A549 (cell line): ENCODE data around the gene EEFSEC. TPM values are rescaled to one million over a fixed set of nuclear protein-coding genes. Genes with fewer than 3 reads are reported as not detected.

ENCODE experiments used
- ATAC-seq, 2 experiments: fragments of 200-7000 bp in 1 of 2; fragments of >200 bp in 1 of 2; cut with Nextera tagmentation in 1 of 2; cut with Tn5 transposase in 1 of 2; 3 replicates each; pipeline versions ENCODE4 v1.8.0 to v1.9.1; 2018 to 2020; ENCODE audit warnings: mild to moderate bottlenecking in 1 of 2, moderate library complexity in 1 of 2
- CTCF ChIA-PET: fragments of 300-600 bp; sonication (Branson Sonifier 250); formaldehyde crosslinking; extraction: SDS; loops from one replicate; lab custom pipeline; 2021; ENCODE audit warnings: antibody characterized with exemption, inconsistent platforms; lab: Yijun Ruan, JAX
- POLR2A ChIA-PET: fragments of 350-600 bp; formaldehyde crosslinking; extraction: SDS; loops from one replicate; lab custom pipeline; 2021; ENCODE audit warnings: antibody characterized with exemption, inconsistent platforms; lab: Yijun Ruan, JAX
- DNase-seq, 2 experiments: peaks; one replicate each; pipeline versions ENCODE4 v3.0.0 to v3.0.0-alpha.2; 2011 to 2016; ENCODE audit warnings: low read depth in 1 of 2, low spot score in 1 of 2
- FAIRE-seq: peaks from 2 replicates; lab custom pipeline; 2011; peaks lifted over from hg19 to GRCh38; lab: Jason Lieb, UNC
- H3K27ac ChIP-seq, 2 experiments: fragments of >200 bp; sonication (Bioruptor Twin); formaldehyde crosslinking; 3 replicates each; pipeline ENCODE4 v1.5.1; 2016 to 2017
- H3K4me1 ChIP-seq: fragments of >200 bp; sonication (Bioruptor Twin); formaldehyde crosslinking; 3 replicates; pipeline ENCODE4 v1.6.1; 2016
- H3K4me2 ChIP-seq: fragments of >200 bp; sonication (Bioruptor Twin); formaldehyde crosslinking; 3 replicates; pipeline ENCODE4 v1.6.1; 2016
- H3K4me3 ChIP-seq: fragments of >200 bp; sonication (Bioruptor Twin); formaldehyde crosslinking; 3 replicates; pipeline ENCODE4 v1.5.1; 2016
- H3K9me3 ChIP-seq: fragments of >200 bp; sonication (Bioruptor Twin); formaldehyde crosslinking; 3 replicates; pipeline ENCODE4 v1.6.1; 2016
- CBX2 ChIP-seq: fragments of 200-600 bp; sonication (generic); IDR thresholded peaks from 2 replicates; pipeline ENCODE4 v1.6.1; 2016; ENCODE audit warnings: low read depth, mild to moderate bottlenecking, borderline replicate concordance
- CHD4 ChIP-seq: fragments of 200-600 bp; sonication (generic); IDR thresholded peaks from 2 replicates; pipeline ENCODE4 v1.6.1; 2016; ENCODE audit warnings: antibody characterized with exemption, mild to moderate bottlenecking, borderline replicate concordance
- EHF ChIP-seq: fragments of 250-450 bp; sonication (Bioruptor Pico); IDR thresholded peaks from 2 replicates; pipeline ENCODE4 v1.5.0; 2020; ENCODE audit warnings: mild to moderate bottlenecking
- EP300 ChIP-seq, 2 experiments: fragments of >200 bp; sonication (Bioruptor Twin); formaldehyde crosslinking; IDR thresholded peaks; 2 replicates in 1 of 2; 3 replicates in 1 of 2; pipeline ENCODE4 v1.6.1; 2016 to 2017
- FOSL2 ChIP-seq, 2 experiments: fragments of 450-650 bp in 1 of 2; fragments of >200 bp in 1 of 2; sonication (Bioruptor Twin) in 1 of 2; formaldehyde crosslinking; IDR thresholded peaks; 2 replicates each; pipeline versions ENCODE4 v1.5.0 to v1.6.1; 2016 to 2020; ENCODE audit warnings: mild to moderate bottlenecking in 1 of 2, moderate library complexity in 1 of 2
- FOXS1 ChIP-seq: fragments of 250-450 bp; sonication (Bioruptor Pico); IDR thresholded peaks from 2 replicates; pipeline ENCODE4 v1.5.0; 2020; ENCODE audit warnings: mild to moderate bottlenecking, moderate library complexity
- HOXB13 ChIP-seq: fragments of 250-450 bp; sonication (Bioruptor Pico); IDR thresholded peaks from 2 replicates; pipeline ENCODE4 v1.5.0; 2020; ENCODE audit warnings: low read depth, mild to moderate bottlenecking, moderate library complexity
- HOXB5 ChIP-seq: fragments of 250-450 bp; sonication (Bioruptor Pico); IDR thresholded peaks from 2 replicates; pipeline ENCODE4 v1.5.0; 2020; ENCODE audit warnings: mild to moderate bottlenecking, moderate library complexity
- JUN ChIP-seq, 2 experiments: fragments of >200 bp; sonication (Bioruptor Twin); formaldehyde crosslinking; IDR thresholded peaks; 2 replicates in 1 of 2; 3 replicates in 1 of 2; pipeline ENCODE4 v1.6.1; 2016 to 2017
- JUNB ChIP-seq: fragments of >200 bp; sonication (Bioruptor Twin); formaldehyde crosslinking; IDR thresholded peaks from 2 replicates; pipeline ENCODE4 v1.6.1; 2016
- KDM1A ChIP-seq: fragments of 200-600 bp; sonication (generic); IDR thresholded peaks from 2 replicates; pipeline ENCODE4 v1.6.1; 2016; ENCODE audit warnings: low read depth, mild to moderate bottlenecking
- KDM5A ChIP-seq: fragments of 200-600 bp; sonication (generic); IDR thresholded peaks from 2 replicates; pipeline ENCODE4 v1.6.1; 2016; ENCODE audit warnings: antibody characterized with exemption, mild to moderate bottlenecking
- NPAS2 ChIP-seq: fragments of 250-450 bp; sonication (Bioruptor Pico); IDR thresholded peaks from 2 replicates; pipeline ENCODE4 v1.8.0; 2022; ENCODE audit warnings: mild to moderate bottlenecking, moderate library complexity, borderline replicate concordance
- POLR2AphosphoS2 ChIP-seq: conservative IDR thresholded peaks from 2 replicates; pipeline ENCODE4 v1.6.1; 2012; ENCODE audit warnings: low read length, improper control_type of control experiment, inconsistent platforms
- SMC3 ChIP-seq: fragments of >200 bp; sonication (Bioruptor Twin); formaldehyde crosslinking; IDR thresholded peaks from 3 replicates; pipeline ENCODE4 v1.6.1; 2018; ENCODE audit warnings: inconsistent platforms
- SREBF2 ChIP-seq: fragments of 450-650 bp; IDR thresholded peaks from 2 replicates; pipeline ENCODE4 v1.6.1; 2014; ENCODE audit warnings: mild to moderate bottlenecking, moderate library complexity
- TP53 ChIP-seq: fragments of 250-450 bp; sonication (Bioruptor Pico); IDR thresholded peaks from 2 replicates; pipeline ENCODE4 v1.5.0; 2021; ENCODE audit warnings: mild to moderate bottlenecking, moderate library complexity
- ZC3H11A ChIP-seq: fragments of 450-650 bp; IDR thresholded peaks from 2 replicates; pipeline ENCODE4 v1.6.1; 2014; ENCODE audit warnings: antibody characterized with exemption, mild to moderate bottlenecking
- ZFP36 ChIP-seq: fragments of 450-650 bp; IDR thresholded peaks from 2 replicates; pipeline ENCODE4 v1.6.1; 2014; ENCODE audit warnings: borderline replicate concordance; ENCODE audit not compliant: partially characterized antibody
- WGBS: methylation state at CpG from one replicate; pipeline ENCODE4 v1.1.6; 2017; ENCODE audit errors: missing lambda C conversion rate; 5-methylcytosine and 5-hydroxymethylcytosine counted together
- polyA plus RNA-seq, 4 experiments: library from polyadenylated mRNA; depleted of rRNA in 3 of 4; stranded (reverse); fragments of >200 nt; fragmentation: RNase III in 1 of 4; extraction: RNeasy Plus Mini Kit Qiagen cat#74134 plus additional on column Dnase treatment in 1 of 4; gene quantifications; 2 replicates in 3 of 4; 3 replicates in 1 of 4; pipeline ENCODE4 v1.2.3, GENCODE V29; 2011 to 2017
- TF ChIP-seq, protein P1 (sequence below): fragments of 450-650 bp; IDR thresholded peaks from 2 replicates; pipeline ENCODE4 v1.6.1; 2014; ENCODE audit warnings: antibody characterized with exemption
- TF ChIP-seq, protein P2 (sequence below): fragments of 200-600 bp; sonication (generic); IDR thresholded peaks from 2 replicates; pipeline ENCODE4 v1.6.1; 2016; ENCODE audit warnings: antibody characterized with exemption, mild to moderate bottlenecking, moderate library complexity
- TF ChIP-seq, protein P3 (sequence below): fragments of 250-450 bp; sonication (Bioruptor Pico); IDR thresholded peaks from 2 replicates; pipeline ENCODE4 v1.5.0; 2020; ENCODE audit warnings: low read depth, mild to moderate bottlenecking, moderate library complexity

EEFSEC gene
- polyA plus RNA-seq, 2 of the 4 experiments (the other 2 are of a cell fraction), result 6.9 to 7.3 TPM

DNA sequence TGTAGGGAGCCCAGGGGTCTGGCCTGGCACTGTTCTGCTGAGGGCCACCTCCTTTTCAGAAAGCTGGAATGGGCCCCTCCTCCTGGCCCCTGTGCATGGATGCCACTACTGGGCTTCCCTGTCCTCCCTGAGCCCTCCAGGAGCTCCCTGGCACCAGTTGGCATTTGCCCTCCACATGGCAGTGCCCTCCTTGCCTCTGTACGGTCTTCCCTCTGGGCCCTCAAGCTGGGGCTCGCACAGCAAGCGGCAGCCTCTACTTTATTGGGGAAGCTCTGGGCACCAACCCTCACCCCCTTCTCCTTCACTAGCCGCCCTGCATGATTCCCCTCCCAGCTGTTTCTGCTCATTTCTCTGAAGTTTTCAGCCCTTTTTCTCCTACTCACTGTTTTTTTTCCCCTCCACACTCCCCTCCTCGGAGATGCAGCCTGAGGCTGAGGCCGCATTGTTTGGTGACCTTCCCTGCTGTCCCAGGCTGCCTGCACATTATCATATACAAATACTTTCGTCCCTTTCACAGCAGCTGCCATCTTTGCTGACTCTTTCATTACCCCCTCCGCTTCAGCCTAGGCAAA, 127.3 kb downstream of the EEFSEC start:
- Histone ChIP-seq H3K4me2 (no peak overlapping the region), H3K4me3 (no peak overlapping the region), H3K4me1 (no peaks in the 10 kb centered on the region), H3K9me3 (no peaks in the 10 kb centered on the region), H3K27ac (no peak overlapping the region)
- ChIA-PET CTCF (no interaction called here), POLR2A (no interaction called here)
- no peak for ATAC-seq
- DNase-seq, result no peak
- 83% methylated on average over 8 of the region's 8 CpGs for WGBS
- no peak for FAIRE-seq
- TF ChIP-seq POLR2AphosphoS2 (no peak), HOXB13 (CRISPR knock-in tag) (no peak), ZC3H11A (no peak), NPAS2 (CRISPR knock-in tag) (no peak)
- TF ChIP-seq, protein P1, sequence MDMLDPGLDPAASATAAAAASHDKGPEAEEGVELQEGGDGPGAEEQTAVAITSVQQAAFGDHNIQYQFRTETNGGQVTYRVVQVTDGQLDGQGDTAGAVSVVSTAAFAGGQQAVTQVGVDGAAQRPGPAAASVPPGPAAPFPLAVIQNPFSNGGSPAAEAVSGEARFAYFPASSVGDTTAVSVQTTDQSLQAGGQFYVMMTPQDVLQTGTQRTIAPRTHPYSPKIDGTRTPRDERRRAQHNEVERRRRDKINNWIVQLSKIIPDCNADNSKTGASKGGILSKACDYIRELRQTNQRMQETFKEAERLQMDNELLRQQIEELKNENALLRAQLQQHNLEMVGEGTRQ, result no peak

DNA sequence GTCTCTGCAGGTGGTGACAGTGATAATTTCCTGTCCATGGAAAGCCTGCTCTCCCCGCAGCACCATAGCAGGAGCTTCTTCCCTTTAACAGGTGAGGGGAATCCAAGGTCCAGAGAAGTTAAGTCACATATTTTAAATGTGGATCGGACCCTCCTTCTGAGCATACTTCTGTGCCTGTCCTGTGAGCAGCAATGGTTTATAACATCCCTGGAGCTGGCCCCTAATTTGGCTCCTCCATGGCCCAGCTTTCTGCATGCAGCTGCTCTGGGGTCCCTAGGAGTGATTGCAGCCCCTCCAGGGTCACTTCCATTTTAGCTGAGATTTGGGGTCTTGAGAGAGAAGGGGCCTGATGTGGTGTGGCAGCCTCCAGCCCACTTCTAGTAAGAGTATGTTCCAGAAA, 127.8 kb downstream of the EEFSEC start:
- WGBS, result 43% methylated on average over 2 of the region's 2 CpGs
- TF ChIP-seq, protein P2, sequence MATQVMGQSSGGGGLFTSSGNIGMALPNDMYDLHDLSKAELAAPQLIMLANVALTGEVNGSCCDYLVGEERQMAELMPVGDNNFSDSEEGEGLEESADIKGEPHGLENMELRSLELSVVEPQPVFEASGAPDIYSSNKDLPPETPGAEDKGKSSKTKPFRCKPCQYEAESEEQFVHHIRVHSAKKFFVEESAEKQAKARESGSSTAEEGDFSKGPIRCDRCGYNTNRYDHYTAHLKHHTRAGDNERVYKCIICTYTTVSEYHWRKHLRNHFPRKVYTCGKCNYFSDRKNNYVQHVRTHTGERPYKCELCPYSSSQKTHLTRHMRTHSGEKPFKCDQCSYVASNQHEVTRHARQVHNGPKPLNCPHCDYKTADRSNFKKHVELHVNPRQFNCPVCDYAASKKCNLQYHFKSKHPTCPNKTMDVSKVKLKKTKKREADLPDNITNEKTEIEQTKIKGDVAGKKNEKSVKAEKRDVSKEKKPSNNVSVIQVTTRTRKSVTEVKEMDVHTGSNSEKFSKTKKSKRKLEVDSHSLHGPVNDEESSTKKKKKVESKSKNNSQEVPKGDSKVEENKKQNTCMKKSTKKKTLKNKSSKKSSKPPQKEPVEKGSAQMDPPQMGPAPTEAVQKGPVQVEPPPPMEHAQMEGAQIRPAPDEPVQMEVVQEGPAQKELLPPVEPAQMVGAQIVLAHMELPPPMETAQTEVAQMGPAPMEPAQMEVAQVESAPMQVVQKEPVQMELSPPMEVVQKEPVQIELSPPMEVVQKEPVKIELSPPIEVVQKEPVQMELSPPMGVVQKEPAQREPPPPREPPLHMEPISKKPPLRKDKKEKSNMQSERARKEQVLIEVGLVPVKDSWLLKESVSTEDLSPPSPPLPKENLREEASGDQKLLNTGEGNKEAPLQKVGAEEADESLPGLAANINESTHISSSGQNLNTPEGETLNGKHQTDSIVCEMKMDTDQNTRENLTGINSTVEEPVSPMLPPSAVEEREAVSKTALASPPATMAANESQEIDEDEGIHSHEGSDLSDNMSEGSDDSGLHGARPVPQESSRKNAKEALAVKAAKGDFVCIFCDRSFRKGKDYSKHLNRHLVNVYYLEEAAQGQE, result no peak
- TF ChIP-seq KDM5A, result no peak
- TF ChIP-seq TP53 (CRISPR knock-in tag), result no peak
- TF ChIP-seq CHD4, result no peak
- no peak for TF ChIP-seq JUNB
- no peak for TF ChIP-seq EHF (CRISPR knock-in tag)
- TF ChIP-seq CBX2, result no peak
- TF ChIP-seq HOXB5, result no peak
- TF ChIP-seq SREBF2, result no peak
- no peak for TF ChIP-seq JUN (IDR thresholded peaks at IDR 0.05)
- TF ChIP-seq ZFP36, result no peak
- TF ChIP-seq, protein P3, sequence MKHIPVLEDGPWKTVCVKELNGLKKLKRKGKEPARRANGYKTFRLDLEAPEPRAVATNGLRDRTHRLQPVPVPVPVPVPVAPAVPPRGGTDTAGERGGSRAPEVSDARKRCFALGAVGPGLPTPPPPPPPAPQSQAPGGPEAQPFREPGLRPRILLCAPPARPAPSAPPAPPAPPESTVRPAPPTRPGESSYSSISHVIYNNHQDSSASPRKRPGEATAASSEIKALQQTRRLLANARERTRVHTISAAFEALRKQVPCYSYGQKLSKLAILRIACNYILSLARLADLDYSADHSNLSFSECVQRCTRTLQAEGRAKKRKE (CRISPR knock-in tag), result no peak
- TF ChIP-seq FOXS1 (CRISPR knock-in tag), result no peak
- no peak for TF ChIP-seq SMC3
- TF ChIP-seq KDM1A, result no peak
- no peak for TF ChIP-seq EP300 (IDR thresholded peaks at IDR 0.05)
- TF ChIP-seq FOSL2 (IDR thresholded peaks at IDR 0.05), result no peak
- TF ChIP-seq FOSL2 (CRISPR knock-in tag; IDR thresholded peaks at IDR 0.05), result no peak
- Histone ChIP-seq H3K4me3 (no peak overlapping the region), H3K4me1 (no peaks in the 10 kb centered on the region), H3K9me3 (no peaks in the 10 kb centered on the region), H3K4me2 (no peak overlapping the region), H3K27ac (no peak overlapping the region)
- DNase-seq, result no peak
- ChIA-PET CTCF (no interaction called here), POLR2A (no interaction called here)
- FAIRE-seq, result no peak
- ATAC-seq, result no peak
